ENCODE measurements around the gene KRABD2.
"Not testable (repeated sequence)": the region's sequence is repeated elsewhere in the genome, so short reads cannot be mapped to it uniquely, and the experiment has no call there.

Gene KRABD2

DNA sequence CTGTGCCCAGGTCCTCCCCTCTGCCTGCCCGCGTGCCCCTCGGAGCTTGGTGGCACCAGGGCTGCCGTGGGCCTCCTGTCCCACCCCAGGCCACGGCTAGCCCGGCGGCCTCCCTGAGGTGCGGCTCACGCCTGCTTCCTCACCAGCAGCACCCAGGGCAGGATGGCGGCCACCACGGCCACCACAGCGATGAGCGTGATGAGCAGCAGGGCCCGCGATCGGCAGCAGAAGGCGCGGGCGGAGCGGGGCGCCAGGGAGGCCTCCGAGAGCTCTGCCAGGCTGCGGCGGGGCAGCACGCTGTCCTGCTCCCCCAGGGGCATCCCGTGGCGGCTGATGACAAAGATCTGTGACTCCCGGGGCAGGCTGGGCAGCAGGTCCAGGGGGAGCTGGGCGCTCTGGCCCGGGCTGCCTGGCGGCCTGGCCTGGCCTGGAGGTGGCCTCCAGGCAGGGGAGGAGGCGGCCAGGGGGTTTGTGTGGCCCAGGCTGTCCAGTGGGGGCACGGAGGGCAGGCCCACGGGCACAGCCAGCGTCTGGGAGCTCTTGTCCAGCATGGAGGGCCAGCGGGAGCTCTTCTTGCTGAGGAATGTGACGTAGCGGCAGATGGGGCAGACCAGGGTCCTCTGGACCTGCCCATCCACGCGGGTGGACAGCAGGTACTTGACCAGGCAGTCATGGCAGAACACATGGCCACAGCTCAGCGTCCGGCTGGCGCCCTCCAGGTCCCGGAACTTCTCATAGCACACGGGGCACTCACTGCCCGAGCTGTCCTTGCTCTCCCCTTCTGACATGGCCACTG, 16.4 kb upstream of the KRABD2 start:
- no peak for DNase-seq (ENCODE audit: low read depth in 2 of 2, low spot score in 1 of 2)

DNA sequence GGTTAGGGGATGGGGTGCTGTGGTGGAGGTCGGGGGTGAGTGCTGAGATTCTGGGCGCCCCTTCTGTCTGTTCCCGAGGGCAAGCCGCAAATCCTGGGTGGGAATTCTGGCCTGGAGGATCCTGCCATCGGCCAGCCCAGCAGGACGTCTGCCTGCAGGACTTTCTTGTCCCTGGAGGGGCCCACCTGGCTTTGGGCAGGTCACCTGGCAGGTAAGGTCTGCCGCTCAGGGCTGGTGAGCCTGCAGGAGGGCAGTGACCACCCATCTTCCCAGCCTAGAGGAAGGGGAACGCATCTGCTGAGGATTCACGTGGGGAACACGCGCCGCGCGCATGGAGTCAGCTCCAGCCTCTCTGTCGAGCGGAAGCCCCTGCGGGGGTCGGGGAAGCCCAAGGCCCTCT, 15.8 kb upstream of the KRABD2 start:
- DNase-seq (ENCODE audit: low read depth in 2 of 2, low spot score in 1 of 2), result no peak

DNA sequence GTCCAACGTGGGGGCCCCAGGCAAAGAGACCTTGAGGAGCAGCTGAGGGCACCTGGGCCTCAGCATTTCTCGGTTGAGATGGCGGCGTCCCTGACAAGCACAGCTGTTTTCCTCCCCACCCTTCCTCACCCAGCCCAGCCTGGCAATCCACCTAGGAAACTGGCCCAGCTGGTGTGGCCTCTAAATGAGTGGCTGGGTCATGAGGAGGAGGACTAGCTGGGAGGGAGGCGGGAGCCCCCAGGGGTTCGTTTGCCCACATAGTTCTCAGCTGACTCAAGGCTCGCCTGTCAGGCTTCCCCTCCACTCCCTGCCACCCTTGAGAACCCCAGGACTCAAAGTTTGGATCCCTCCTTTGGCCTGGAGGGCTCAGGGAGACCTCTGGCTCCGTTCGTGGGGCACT, 15.2 kb upstream of the KRABD2 start:
- no peak for DNase-seq (ENCODE audit: low read depth in 2 of 2, low spot score in 1 of 2)

DNA sequence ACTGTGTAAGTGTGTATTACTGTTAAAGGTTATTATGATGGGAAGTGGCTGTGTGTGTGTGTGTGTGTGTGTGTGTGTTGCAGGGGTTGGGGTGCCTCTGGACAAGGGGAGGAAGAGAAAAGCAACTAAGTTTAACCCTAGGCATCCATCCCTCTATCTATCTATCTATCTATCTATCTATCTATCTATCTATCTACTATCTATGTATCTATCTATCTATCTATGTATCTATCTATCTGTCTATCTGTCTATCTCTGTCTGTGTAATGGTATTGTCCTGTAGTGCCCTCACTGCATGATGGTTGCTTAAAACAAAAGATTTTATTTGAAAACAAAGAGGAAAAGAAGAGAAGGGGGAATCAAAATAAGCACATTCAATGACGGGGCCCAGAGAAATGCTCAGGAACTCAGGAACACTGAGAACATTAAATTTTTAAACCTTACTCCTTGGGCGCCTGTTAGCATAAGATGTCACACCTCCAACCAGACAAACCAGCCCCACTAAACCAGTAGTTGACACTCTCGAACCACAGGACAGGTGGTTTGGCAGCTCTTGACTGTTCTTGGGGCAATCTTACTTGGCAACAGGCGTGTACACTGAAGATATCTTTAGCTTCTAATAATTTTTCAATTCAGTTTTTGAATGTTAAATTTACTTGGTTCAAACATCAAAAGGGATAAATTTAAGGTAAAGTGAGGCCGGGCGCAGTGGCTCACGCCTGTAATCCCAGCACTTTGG, 11.6 kb upstream of the KRABD2 start:
- peak in 1 of 2 donors; percentile 12 for DNase-seq (ENCODE audit: low read depth in 2 of 2, low spot score in 1 of 2)

DNA sequence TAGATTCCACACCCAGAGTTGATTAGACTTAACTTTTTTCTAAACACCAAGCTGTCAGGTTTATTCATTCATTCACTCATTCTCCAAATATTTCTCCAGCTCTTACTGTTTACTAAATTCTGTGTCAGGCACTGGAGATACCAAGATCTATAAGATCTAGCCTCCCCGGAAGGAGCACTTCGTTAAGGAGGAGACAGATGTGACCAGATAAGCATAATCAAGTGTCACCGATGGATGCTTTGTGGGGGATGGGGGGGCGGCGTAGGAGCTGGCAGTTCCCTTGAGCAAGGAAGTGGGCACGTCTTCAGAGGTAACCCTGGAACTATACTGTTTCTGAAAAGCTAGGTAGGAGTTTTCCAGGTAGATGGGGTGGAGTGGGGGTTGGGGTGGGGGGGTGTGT, 10.3 kb upstream of the KRABD2 start:
- DNase-seq (ENCODE audit: low read depth in 2 of 2, low spot score in 1 of 2), result no peak

DNA sequence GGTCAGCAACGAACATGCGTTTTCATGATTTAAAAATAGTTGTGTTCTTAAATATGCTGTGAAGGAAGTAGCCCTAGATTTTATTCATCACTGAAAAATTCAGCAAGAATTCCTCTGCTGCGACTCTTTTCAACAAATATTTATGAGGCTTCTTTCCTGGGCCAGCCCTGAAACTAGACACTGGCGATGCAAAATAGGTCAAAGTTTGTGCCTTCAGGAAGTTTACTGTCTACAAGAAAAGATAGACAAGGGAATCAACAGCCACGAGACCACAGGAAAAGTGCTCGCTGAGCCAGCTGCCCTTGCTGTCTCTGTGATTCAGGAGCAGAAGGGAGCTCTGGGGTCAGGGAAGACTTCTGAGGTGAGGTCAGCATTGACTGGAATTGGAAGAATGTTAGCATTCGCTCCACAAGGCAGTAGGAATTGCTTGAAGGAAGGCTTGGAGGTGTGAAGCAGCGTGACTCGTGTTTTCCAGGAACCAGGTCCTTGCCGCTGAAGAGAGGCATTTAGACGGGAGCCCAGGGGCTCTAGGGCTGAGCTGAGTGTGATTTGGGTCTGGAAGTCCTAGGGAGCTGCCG, 8.4 kb upstream of the KRABD2 start:
- no peak for DNase-seq (ENCODE audit: low read depth in 2 of 2, low spot score in 1 of 2)

DNA sequence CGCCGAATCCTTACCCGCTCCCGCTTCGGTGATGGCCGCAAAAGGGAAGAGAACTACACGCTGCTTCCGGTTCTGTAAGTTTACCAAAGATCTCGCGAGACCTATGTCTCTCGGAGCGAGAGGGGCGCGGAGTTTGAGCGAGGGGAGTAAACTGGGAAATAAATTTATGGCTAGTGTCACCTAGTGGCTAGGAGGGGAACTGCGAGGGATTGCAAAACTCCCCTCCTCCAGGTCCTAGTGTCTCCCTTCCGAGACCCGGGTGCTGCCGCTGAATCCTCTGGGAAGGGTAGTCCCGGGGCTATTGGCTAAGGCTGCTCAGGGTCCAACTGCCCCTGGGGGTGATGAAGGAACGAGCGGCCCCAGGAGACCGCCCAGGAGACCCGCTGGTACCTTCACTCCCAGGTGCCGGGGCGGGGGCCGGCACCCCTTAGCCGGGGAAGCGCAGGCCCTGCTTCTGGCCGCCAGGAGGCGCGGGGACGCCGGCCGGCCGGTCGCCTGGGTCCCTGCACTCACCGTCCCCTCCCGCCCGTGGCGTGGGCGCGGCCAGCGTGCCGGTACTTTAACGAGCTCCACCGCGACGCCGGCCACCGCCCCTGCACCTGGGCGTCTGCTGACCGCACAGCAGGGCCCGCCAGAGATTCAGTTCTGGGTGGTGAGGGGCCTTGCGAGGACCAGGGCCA, 6.8 kb upstream of the KRABD2 start, which contains the start of gene RPL26:
TSS of gene RPL26 (minus strand) at position 51 of the 680 bp plus-strand sequence. CDS start 883 bp downstream, outside the sequence.
- DNase-seq (ENCODE audit: low read depth in 2 of 2, low spot score in 1 of 2), result peak; percentile 86 to 89

DNA sequence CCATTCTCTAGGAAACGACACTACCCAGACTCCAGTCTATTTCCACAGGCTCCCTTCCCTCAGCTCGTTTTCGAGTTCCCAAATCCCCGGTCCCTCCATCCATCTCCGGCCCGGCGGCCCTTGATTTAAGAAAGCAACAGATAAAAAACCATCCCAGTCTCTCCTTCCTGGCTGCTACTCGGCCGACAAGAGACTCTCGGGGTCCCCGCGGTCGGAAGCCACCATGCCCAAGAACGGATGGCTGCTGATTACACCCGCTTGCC, 6.3 kb upstream of the KRABD2 start:
- no peak for DNase-seq (ENCODE audit: low read depth in 2 of 2, low spot score in 1 of 2)

DNA sequence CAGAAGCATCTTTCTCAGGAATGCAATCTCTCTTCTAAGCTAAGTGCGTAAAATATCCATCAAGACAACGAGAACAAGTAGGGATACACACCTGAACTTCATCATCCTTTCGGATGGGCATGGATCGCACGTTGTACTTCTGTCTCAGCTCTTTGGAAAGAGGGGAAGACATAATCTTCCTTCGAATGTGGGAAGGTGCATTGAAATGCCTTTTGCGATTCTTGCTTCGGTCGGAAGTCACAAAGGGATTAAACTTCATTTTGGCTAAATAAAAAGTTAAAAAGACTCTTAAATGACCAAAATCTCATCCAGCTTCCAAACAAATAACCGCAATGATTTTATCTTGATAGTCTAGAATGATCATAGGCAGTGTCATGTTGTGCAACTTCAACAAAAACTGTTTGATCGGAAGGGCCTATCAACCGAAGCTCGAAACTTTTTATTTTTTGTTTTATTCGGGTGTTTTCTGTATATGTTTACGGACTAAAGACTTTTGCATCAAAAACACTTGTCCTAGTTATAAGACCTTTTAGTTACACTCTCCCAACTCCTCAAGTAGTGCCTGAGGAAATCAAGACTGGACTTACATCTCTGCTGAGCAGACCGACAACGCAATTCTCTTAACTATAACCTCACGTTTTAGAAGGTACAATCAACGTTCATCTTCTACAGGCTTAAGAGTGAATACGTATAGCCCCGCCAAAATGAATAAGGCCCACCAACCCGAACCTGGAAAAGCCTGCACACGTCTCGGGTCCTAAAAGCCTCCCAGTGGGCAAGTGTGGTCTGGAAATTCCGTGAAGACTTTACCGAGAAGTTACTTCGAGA, 5.8 kb upstream of the KRABD2 start:
- DNase-seq (ENCODE audit: low read depth in 2 of 2, low spot score in 1 of 2), result no peak

DNA sequence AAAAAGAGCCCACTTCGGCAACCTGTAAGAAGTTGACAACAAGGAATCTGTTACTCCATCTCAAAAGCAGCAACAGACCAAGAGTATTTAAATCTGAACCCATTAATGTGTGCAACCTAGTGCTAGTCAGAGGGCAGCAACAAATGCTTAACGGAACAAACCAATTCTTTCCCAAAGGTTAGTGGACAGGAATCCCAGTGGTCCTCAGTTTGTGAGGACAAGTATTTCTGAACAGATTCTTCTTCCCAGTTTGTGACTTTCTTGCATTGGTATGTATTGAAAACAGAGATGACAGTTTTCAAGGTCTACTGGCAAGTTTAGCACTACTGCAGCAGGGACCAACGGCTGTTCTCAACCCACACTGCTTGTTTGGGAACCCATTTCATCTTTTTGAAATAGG, 3.5 kb upstream of the KRABD2 start:
- DNase-seq (ENCODE audit: low read depth in 2 of 2, low spot score in 1 of 2), result no peak

DNA sequence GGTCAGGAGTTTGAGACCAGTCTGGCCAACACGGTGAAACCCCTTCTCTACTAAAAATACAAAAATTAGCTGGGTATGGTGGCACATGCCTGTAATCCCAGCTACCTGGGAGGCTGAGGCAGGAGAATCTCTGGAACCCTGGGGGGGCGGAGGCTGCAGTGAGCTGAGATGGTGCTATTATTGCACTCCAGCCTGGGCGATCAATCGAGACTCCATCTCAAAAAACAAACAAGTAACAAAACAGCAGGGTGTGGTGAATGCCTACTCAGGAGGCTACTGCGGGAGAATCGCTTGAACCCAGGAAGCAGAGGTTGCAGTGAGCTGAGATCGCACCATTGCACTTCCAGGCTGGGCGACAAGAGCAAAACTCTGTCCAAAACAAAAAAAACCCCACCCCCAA, 1.6 kb upstream of the KRABD2 start:
- not testable (repeated sequence) for DNase-seq (ENCODE audit: low read depth in 2 of 2, low spot score in 1 of 2)

DNA sequence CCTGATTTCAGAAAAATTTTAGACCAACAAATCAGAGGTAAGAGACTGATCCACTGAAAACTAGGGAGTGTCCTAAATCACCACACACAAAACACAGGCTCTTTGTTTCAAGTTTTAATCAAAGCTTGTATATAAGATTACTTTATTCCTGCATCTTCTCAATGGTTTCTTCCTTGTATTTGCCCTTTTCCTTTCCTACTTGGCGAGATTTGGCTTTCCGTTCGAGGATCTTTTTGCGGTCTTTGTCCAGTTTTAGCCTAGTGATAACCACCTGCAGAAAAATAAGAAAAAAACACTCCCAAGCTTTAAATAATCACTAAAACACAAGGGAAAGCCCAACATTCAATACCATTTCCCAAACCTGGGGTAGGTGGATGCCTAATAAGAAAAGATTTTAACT, 918 bp upstream of the KRABD2 start:
- no peak for DNase-seq (ENCODE audit: low read depth in 2 of 2, low spot score in 1 of 2)

DNA sequence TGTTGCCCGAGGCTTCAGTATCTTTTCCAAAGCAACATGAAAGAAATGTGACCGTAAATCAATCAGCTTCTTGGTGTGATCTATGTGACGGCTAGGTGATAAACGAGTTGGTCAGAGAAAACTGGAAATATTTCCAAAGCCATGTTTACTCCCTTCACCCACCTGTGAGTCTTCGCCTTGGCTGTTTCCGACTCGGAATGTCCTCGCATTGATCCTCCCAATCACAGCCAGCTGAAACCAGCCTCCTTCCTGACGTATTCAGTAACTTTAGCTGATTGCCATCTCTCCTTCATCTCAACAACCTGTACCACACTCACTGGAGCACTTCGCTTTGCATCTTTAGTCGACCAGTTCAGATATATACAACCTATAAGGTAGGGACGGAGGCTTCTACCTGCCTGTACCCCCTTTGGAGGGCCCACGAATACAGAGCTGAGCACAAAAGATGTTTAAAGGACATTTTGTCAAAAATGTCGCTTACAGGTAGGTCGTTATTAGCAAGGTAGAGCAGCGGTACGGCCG, 705 bp downstream of the KRABD2 start:
- no peak for DNase-seq (ENCODE audit: low read depth in 2 of 2, low spot score in 1 of 2)

DNA sequence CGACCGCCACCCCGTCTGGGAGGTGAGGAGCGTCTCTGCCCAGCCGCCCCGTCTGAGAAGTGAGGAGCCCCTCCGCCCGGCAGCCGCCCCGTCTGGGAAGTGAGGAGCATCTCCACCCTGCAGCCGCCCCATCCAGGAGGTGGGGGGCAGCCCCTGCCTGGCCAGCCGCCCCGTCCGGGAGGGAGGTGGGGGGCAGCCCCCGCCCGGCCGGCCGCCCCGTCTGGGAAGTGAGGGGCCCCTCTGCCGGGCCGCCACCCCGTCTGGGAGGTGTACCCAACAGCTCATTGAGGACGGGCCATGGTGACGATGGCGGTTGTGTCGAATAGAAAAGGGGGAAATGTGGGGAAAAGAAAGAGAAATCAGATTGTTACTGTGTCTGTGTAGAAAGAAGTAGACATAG, 2.6 kb downstream of the KRABD2 start:
- not testable (repeated sequence) for DNase-seq (ENCODE audit: low read depth in 2 of 2, low spot score in 1 of 2)

DNA sequence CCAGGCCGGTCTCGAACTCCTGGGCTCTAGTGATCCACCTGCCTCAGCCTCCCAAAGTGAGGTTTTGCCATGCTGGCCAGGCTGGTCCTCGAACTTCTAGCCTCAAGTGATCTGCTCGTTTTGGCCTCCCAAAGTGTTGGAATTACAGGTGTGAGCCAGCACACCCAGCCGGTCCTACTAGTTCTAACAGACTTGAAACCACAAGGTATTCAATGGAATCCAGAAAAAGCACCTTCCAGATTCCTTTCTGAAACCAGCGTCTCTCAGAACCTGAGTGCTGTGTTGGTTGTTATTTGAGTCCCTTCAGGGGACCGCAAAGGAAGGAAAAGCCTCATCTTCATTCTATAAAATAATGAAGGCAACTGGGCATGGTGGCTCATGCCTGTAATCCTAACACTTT, 4.1 kb downstream of the KRABD2 start:
- no peak for DNase-seq (ENCODE audit: low read depth in 2 of 2, low spot score in 1 of 2)

DNA sequence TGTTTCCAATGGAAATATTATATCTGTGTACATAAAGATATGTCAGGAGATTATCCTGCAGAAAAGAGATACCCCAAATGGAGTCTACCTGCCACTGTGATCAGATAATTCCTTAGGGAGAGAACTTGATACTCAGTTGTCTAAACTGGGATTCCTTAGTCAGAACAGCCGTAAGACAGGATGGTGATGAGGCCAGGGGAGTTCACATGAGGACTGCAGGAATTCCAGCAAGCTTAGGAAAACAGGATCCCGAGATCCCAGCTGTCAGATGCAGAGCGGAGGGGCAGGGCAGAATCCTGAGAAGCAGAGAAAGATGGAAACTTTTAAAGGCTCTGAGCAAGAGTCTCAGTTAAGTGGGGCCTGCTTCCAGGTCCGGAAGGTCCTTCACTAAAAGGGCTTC, 4.7 kb downstream of the KRABD2 start:
- DNase-seq (ENCODE audit: low read depth in 2 of 2, low spot score in 1 of 2), result no peak

DNA sequence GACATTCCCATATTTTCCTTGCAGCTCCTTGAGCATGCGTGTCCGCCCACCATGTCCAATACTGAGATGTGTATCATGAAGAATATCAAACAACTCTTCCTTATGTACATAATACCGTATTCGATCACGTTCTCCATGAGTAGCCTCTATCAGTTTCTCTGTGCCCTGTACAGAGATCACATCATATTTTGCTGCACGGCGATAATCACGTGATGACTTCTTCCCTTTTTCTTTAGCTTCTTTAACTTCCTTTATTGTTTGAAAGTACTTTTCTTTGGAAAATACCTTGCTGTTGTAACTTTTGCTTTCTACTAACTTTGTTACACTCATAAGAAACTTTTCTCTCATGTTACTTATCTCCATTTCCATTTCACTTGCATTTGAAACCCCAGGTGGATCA, 6.6 kb downstream of the KRABD2 start:
- no peak for DNase-seq (ENCODE audit: low read depth in 2 of 2, low spot score in 1 of 2)

DNA sequence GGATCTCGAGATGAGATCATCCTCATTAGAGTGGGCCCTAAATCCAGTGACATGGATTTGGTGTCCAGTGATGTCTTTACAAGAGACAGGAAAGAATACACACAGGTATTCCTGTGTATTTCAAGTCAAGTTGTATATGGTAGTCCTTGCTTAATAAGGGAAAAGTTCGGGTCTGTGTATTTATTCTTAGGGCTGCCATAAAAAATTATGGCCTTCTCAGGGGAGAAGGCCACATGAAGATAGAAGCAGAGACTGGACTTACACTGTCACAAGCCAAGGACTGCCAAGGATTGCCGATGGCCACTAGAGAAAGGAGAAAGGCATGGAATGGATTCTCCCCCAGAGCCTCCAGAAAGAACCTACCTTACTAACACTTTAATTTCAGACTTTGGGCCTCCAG, 8.3 kb downstream of the KRABD2 start:
- no peak for DNase-seq (ENCODE audit: low read depth in 2 of 2, low spot score in 1 of 2)

DNA sequence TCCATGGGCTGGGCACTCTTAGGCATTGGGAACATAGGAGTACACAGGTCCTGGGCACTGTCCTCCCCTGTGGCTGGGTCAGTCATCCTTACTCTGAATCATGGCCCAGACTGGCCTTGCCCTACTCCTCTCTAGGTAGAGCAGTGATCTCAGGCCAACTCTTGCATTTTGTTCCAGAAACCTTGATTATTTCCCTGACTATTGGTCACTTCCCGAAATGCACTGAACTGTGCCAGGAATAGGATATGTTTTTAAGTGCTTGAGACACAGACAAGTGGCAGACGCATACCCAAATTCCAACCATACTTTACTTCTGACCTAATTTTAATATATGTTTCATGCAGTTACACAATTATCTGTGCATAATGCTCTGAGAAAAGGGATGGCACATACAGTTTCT, 10.3 kb downstream of the KRABD2 start:
- no peak for DNase-seq (ENCODE audit: low read depth in 2 of 2, low spot score in 1 of 2)

DNA sequence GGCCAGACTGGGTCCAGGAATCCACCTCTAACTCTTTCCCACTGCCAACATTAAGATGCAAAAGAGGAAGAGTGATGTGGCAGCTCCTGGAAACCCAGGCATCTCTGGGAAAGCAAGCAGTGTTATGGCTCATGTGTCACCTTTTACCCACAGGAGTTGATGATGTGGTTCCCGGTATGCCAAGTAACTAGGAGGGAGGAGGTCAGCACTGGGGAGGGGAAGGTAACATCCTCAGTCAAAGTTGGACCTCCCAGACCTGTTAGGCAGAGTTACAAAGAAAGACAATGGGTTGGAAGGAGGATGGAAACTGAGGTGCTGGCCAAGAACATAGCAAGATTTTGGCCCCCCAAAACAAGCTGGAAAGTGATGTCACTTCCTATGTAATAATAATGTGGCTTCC, 11.4 kb downstream of the KRABD2 start:
- DNase-seq (ENCODE audit: low read depth in 2 of 2, low spot score in 1 of 2), result no peak
